SW 1271 (cell line): ENCODE measurements around the gene SYT1.
"Not testable (repeated sequence)": the region's sequence is repeated elsewhere in the genome, so short reads cannot be mapped to it uniquely, and the experiment has no call there.

Experiments used
- DNase-seq, 2 experiments: peaks; one replicate each; lab custom pipeline; 2025; lab: John Stamatoyannopoulos, UW

SYT1 gene

GRCh38 chr12:78864403-78864869, at the start of gene SYT1:
Gene SYT1 (plus strand): TSS chr12:78864774.
- DNase-seq, result no peak

- no peak for DNase-seq
Observed at GRCh38 chr12:78818487-78818886, 46.1 kb upstream of the SYT1 start.

GRCh38 chr12:78820946-78821345, 43.6 kb upstream of the SYT1 start:
- DNase-seq, result no peak

- no peak for DNase-seq
Observed at GRCh38 chr12:78824918-78825317, 39.7 kb upstream of the SYT1 start.

GRCh38 chr12:78829690-78830089, 34.9 kb upstream of the SYT1 start:
- DNase-seq, result no peak

- DNase-seq, result no peak
Observed at GRCh38 chr12:78835493-78835892, 29.1 kb upstream of the SYT1 start.

- not testable (repeated sequence) for DNase-seq
Observed at GRCh38 chr12:78840518-78841019, 24.0 kb upstream of the SYT1 start.

GRCh38 chr12:78853231-78853630, 11.3 kb upstream of the SYT1 start:
- DNase-seq, result no peak

- DNase-seq, result no peak
Observed at GRCh38 chr12:78863482-78864402, 832 bp upstream of the SYT1 start.

GRCh38 chr12:78864870-78865463, 393 bp downstream of the SYT1 start:
- DNase-seq, result no peak

- DNase-seq, result no peak
Observed at GRCh38 chr12:78865516-78865915, 942 bp downstream of the SYT1 start.

GRCh38 chr12:78866518-78866917, 1.9 kb downstream of the SYT1 start:
- DNase-seq, result no peak

- DNase-seq, result no peak
Observed at GRCh38 chr12:78870539-78870938, 6.0 kb downstream of the SYT1 start.

GRCh38 chr12:78871566-78871965, 7.0 kb downstream of the SYT1 start:
- no peak for DNase-seq

GRCh38 chr12:78878459-78878858, 13.9 kb downstream of the SYT1 start:
- no peak for DNase-seq

GRCh38 chr12:78878866-78879265, 14.3 kb downstream of the SYT1 start:
- no peak for DNase-seq

GRCh38 chr12:78880078-78880477, 15.5 kb downstream of the SYT1 start:
- no peak for DNase-seq

- no peak for DNase-seq
Observed at GRCh38 chr12:78881685-78882084, 17.1 kb downstream of the SYT1 start.

- DNase-seq, result no peak
Observed at GRCh38 chr12:78885466-78885865, 20.9 kb downstream of the SYT1 start.

GRCh38 chr12:78886719-78887407, 22.3 kb downstream of the SYT1 start:
- DNase-seq, result peak; percentile 7 to 34

GRCh38 chr12:78887444-78887843, 22.9 kb downstream of the SYT1 start:
- DNase-seq, result no peak

- no peak for DNase-seq
Observed at GRCh38 chr12:78888568-78888967, 24.0 kb downstream of the SYT1 start.
